NCI-H2227 treated with DMSO at 0.1 percent for 48 hours (cell line): ENCODE data around the gene TLE5.
"Not testable (repeated sequence)": the region's sequence is repeated elsewhere in the genome, so short reads cannot be mapped to it uniquely, and the experiment has no call there.

Experiments
- DNase-seq: peaks from one replicate; lab custom pipeline; 2025; lab: John Stamatoyannopoulos, UW

Gene TLE5

DNA sequence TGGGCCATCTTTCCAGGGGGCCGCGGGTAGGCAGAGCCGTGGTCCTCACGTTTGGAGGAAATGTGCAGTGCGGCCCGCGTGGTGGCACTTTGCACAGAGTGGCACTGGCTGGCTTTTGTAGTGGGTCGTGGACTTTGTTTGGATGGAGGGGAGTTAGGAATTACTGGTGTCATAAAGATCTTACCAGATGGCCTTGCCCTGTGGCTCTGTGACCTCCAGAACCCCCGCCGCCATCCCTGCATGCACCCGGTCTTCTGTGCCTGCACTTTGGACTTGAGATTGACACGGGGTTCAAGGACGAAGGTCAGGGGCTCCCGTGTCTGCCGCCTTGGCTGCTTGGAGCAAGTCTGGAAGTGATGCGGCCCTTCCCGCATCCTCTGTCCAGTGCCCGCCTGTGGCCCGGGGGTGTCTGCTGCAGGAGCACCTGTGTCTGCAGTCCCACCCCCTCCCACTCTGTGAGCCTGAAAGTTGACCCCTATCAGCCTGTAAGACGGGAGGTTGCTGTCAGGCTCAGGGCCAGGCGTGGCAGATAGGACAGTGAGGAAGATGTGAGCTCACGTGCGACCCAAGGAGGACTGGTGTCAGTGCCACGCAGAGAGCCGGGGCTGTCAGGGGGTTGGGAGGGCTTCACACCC, 34.1 kb upstream of the TLE5 start:
- no peak for DNase-seq

DNA sequence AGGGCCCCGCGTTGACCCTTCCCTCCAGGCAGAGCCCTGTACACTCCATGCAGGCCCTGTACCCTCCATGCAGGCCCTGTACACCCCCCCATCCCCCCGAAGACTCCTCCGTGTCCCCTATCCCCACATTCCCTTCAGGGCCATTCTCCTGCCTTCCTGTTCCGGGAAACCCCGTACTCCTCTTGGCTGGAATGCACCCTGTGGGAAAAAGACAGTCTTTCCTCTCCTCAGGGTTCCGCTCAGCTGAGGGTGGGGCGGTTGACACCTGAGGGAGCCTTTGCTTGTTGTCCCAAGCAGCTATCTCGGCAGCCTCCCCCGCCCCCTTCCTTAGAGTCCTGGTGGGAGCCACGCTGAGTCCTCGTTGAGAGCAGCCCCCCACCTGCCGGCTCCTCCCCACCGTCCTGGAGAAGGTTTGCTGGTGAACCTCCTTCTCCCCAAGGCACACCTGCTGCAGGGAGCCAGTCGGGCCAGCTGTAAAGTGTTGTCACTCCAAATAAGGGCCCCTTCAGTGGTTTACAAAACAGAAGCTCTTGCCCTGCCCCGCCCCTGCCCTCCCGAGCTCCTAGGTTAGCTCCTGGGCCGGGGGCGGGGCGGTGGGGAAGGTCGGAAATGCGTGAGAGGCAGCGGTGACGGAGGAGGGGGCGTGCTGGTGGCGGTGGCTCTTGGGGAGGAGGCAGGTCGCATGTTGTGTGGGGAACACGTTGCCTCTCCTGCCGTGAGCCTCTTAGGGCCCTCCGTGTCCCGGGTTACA, 33.3 kb upstream of the TLE5 start:
- no peak for DNase-seq

- DNase-seq = no peak
Observed at GRCh38 chr19:3094601-3095440, 32.5 kb upstream of the TLE5 start.

DNA sequence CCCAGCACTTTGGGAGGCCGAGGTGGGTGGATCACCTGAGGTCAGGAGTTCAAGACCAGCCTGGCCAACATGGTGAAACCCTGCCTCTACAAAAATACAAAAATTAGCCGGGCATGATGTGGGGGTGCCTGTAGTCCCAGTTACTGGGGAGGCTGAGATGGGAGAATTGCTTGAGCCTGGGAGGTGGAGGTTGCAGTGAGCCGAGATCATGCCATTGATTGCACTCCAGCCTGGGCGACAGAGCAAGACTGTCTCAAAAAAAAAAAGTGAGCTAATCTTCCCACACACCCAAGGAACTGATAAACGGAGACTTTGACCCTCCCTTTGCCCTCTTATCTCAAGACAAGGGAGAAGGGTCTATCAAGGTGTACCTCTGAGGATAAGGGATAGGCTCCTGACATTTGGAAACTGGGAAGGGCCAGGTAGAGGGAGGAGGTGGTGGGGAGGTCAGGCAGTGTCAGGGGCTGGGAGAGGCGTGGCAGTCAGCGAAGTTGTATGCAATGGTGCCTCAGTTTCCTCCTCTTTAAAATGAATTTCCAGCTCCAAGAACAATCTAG, 27.1 kb upstream of the TLE5 start:
- not testable (repeated sequence) for DNase-seq

DNA sequence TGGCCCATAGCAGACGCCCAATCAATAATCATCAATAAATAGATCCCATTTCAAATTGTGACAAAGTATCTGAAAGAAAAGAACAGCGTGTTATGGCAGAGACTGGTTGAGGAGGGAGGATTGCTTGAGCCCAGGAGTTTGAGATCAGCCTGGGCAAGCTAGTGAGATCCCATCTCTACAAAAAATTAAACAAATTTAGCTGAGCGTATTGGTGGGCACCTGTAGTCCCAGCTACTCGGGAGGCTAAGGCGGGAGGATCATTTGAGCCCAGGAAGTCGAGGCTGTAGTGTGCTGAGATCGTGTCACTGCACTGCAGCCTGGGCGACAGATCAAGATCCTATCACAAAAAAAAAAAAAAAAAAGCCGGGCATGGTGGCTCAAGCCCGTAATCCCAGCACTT, 25.5 kb upstream of the TLE5 start:
- DNase-seq = no peak

- DNase-seq = no peak
Observed at GRCh38 chr19:3084943-3085342, 22.6 kb upstream of the TLE5 start.

GRCh38 chr19:3083964-3084363, 21.7 kb upstream of the TLE5 start:
- DNase-seq = no peak

GRCh38 chr19:3082331-3082730, 20.0 kb upstream of the TLE5 start:
- no peak for DNase-seq

GRCh38 chr19:3080286-3080685, 18.0 kb upstream of the TLE5 start:
- no peak for DNase-seq

DNA sequence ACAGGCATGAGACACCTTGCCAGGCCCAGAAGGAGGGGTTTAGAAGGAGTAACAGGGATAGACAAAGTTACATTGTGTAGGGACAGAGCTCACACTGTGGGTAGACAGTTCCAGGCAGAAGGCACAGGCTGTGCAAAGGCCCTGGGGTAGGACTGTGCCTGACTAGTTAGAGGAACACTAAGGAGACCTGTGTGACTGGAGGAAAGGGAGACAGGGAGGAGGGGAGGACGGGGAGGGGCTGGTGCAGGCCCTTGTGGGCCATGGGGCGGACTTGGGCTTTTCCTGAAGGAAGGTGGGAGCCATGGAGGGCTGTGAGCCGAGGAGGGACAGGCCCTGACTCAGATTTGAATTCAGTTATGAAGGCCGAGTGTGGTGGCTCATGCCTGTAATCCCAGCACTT, 17.3 kb upstream of the TLE5 start:
- DNase-seq = no peak

GRCh38 chr19:3075605-3076431, 13.5 kb upstream of the TLE5 start:
- no peak for DNase-seq

DNA sequence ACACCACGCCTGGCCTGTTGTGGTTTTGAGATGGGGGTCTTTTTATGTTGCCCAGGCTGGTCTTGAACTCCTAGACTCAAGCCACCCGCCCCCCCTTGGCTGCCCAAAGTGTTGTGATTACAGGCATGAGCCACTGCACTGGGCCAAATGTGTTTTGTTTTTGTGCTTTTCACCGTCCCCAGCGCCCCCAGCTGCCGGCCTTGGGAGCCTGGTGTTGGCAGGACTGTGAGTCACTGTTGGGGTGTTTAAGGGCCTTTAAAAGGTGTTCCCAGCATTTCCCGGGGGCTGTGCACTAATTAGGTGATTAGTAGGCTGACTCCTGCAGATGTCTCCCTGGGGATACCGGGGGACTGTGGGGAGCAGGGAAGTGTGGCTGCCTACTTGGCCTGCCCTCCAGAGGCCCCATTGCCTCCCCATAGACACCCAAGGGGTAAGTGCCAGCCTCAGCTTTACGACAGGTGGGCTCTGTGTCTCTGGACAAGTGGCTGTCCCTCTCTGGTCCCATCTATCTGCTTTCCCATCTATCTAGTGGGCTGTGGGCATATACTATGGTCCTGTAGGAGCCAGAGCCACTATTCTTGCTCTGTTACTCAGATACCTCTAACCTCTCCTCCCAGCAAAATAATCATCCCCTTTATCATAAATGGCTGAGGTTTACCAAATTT, 11.8 kb upstream of the TLE5 start:
- no peak for DNase-seq

GRCh38 chr19:3073159-3073563, 10.9 kb upstream of the TLE5 start:
- no peak for DNase-seq

GRCh38 chr19:3071768-3072167, 9.5 kb upstream of the TLE5 start:
- DNase-seq = no peak

DNA sequence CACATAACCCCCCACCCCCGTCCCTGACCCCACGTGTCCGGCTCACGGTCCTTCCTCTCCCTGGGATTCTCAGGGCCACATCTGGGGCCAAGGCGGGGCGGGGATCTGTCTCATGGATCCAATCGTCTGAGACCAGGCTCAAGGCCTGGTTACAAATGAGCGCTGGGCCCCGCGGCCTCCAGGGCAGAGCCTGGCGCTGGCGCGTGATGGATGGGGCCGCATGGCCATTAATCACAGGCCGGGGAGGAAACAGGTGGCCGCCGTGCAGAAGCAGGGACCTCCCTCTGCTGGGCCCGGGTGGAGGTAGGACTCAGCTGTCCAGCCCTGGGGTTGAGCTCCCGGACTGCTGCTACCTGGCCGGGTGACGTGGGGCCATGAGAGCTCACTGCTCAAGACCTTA, 5.8 kb upstream of the TLE5 start:
- no peak for DNase-seq

- no peak for DNase-seq
Observed at GRCh38 chr19:3067563-3067962, 5.3 kb upstream of the TLE5 start.

DNA sequence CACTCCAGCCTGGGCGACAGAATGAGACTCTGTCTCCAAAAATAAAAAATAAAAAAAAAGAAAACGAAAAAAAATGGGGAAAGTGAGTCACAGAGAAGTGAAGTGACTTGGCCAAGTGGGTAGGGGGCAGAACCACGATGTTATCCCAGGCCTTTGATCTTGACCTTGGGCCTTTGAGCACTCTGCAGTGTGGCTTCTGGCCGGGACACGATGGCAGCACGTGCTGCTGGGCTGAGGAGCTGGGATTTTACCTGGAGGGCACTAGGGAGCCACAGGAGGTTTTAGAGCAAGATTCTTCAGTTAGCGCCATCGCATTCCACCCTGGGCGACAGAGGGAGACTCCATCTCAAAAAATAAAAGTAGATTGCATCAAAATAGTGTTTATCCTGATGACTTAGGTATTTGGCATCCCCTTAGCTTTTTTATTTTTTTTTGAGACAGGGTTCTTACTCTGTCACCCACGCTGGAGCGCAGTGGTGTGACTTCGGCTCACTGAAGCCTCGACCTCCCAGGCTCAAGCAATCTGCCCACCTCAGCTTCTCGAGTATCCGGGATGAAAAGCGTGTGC, 4.3 kb upstream of the TLE5 start:
- DNase-seq = no peak

DNA sequence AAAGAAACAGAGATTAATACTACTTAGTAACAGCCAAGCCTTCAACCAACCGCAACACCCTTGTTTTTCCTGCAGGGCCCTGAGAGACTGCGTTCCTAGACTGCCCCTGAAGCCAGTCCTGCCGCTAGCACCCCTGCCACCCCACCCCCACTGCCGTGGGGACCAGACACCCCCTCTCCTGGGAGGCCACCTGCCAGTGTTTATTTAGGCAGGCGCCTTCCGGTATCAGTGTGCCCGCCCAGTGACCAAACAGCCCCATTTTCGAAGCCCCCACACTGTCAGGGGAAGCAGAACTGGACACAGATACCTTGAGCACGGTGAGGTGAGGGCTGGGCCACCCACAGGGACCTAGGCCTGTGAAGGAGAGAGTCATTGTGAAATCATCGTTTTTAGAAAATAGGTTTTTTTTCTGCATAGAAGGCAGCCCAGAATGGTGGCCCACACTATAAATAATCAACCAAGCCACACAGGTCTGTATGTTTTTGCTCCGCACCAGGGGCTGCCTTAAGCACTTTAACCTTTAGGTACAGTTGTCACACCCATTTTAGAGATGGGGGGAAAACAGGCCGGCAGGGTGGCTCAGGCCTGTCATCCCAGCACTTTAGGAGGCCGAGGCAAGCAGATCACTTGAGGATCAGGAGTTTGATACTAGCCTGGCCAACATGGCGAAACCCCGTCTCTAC, 3.5 kb upstream of the TLE5 start:
- no peak for DNase-seq

DNA sequence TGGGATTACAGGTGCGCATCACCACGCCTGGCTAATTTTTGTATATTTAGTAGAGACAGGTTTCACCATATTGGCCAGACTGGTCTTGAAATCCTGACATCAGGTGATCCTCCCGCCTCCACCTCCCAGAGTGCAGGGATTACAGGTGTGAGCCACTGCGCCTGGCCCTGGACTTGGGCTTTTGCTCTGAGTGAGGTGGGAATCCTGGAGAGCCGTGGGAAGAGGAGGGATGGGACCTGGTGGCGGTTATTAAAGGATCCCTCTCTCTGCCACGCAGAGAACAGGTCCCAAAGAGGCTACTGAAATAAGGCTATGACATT, 1.7 kb upstream of the TLE5 start:
- DNase-seq = no peak
